ENCODE data around the gene DUOX1. TPM values are rescaled to one million over a fixed set of nuclear protein-coding genes. Genes with fewer than 3 reads are reported as not detected.

DUOX1 gene
- polyA plus RNA-seq, 3 donors: 0.22 TPM; not detected in 2

DNA sequence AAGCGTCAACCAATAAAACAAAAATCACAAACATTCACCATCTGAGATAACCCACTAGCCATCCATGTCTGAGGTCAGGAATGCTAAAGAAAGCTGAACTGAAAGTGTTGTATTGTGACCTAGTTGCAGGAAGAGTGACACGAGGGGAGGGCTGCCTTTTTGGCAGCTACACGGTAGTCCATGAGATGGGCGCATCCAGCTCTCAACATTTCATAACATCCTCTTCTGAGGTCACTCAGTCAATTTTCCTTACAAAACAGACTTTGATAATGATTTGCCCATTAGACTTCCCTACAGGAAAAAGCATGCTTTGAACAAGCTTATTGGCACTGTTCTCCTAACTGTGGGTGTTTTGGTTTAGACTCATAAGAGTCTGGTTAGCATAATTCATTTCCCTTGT is 73.4 kb downstream of the DUOX1 start:
- intact Hi-C loops (cut with micrococcal nuclease): loop anchor here (5.0 to 10.0 kb wide), 5 partner anchors 36 to 658 kb away; partner anchors contain the start of gene SQOR (in 1 of the 2)
- peak overlapping the region in 1 of 2 donors; percentile 27 for H3K4me3 Mint-ChIP-seq
- no peaks in the 10 kb centered on the region for H3K9me3 ChIP-seq (replicated peaks in 1 of 2; ENCODE audit: control insufficient read depth in 1 of 2, insufficient read depth in 1 of 2, low read length in 2 of 2)
- no peak overlapping the region for H3K9ac ChIP-seq (ENCODE audit: insufficient read depth, low read length, poor library complexity, severe bottlenecking)
- peaks cover 24% of the 10 kb centered on the region for H3K4me1 Mint-ChIP-seq
- peak overlapping the region in 3 of 7 donors; percentile 28 to 58 (median 37) for H3K27ac Mint-ChIP-seq
- peaks cover 27 to 33% of the 10 kb centered on the region in 2 donors for H3K4me1 ChIP-seq (ENCODE audit: control insufficient read depth in 1 of 2, insufficient read depth in 2 of 2, low read length in 2 of 2)
- no peaks in the 10 kb centered on the region for H3K79me2 ChIP-seq (ENCODE audit: insufficient read depth, low read length)
- no peak overlapping the region for H3K4me3 ChIP-seq (replicated peaks in 1 of 3; ENCODE audit: low read depth in 2 of 3, low read length in 3 of 3)
- no peak overlapping the region for H3K4me2 ChIP-seq (replicated peaks; ENCODE audit: extremely low read depth, low read length, poor library complexity, severe bottlenecking)
- H3K36me3 ChIP-seq (replicated peaks in 1 of 2; ENCODE audit: control insufficient read depth in 1 of 2, insufficient read depth in 2 of 2, low read length in 2 of 2): no peaks in the 10 kb centered on the region
- TF ChIP-seq, protein P1, sequence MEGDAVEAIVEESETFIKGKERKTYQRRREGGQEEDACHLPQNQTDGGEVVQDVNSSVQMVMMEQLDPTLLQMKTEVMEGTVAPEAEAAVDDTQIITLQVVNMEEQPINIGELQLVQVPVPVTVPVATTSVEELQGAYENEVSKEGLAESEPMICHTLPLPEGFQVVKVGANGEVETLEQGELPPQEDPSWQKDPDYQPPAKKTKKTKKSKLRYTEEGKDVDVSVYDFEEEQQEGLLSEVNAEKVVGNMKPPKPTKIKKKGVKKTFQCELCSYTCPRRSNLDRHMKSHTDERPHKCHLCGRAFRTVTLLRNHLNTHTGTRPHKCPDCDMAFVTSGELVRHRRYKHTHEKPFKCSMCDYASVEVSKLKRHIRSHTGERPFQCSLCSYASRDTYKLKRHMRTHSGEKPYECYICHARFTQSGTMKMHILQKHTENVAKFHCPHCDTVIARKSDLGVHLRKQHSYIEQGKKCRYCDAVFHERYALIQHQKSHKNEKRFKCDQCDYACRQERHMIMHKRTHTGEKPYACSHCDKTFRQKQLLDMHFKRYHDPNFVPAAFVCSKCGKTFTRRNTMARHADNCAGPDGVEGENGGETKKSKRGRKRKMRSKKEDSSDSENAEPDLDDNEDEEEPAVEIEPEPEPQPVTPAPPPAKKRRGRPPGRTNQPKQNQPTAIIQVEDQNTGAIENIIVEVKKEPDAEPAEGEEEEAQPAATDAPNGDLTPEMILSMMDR (IDR thresholded peaks at IDR 0.05): no peak
- peaks cover 2 to 4% (median 3%) of the 10 kb centered on the region in 3 donors for H3K27me3 Mint-ChIP-seq (ENCODE audit: low read depth in 3 of 3)
- DNase-seq: peak in 2 of 3 donors; percentile 35 to 47
- H3K36me3 Mint-ChIP-seq: no peaks in the 10 kb centered on the region
- 0% methylated on average over 3 of the region's 4 CpGs for WGBS (ENCODE audit: insufficient coverage)
- no peak overlapping the region for H3K27ac ChIP-seq (ENCODE audit: low read depth in 1 of 2, low read length in 2 of 2)
- no peak overlapping the region for H2AFZ ChIP-seq (ENCODE audit: insufficient read depth, low read depth, low read length, poor library complexity, severe bottlenecking)
- no peaks in the 10 kb centered on the region for H4K20me1 ChIP-seq (ENCODE audit: insufficient read depth, low read length)
- H3K9me3 Mint-ChIP-seq: peaks cover 0 to 2% (median 0%) of the 10 kb centered on the region in 7 donors
- no peaks in the 10 kb centered on the region for H3K27me3 ChIP-seq (ENCODE audit: control insufficient read depth in 2 of 2, insufficient read depth in 2 of 2, low read length in 2 of 2)

DNA sequence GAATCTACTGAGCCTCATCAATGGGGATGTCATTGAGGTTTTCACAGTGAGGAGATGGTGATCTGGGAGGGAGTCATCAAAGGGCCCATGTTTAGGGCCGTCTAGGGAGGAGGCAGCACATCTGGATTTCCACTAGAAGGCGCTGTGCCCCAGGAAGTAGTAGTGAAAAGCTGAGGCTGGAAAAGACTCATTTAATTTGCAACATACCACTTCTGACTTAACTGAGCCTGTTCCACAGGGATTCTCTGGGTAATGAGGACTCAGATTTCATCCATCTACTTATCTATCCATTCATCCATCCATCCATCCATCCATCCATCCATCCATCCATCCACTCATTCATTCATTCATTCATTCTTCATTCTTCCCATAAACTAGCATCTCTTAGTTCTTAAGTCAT is 75.4 kb downstream of the DUOX1 start:
- Mint-ChIP-seq H3K9me3 (peaks cover 0 to 2% (median 0%) of the 10 kb centered on the region in 7 donors), H3K27me3 (ENCODE audit: low read depth in 3 of 3) (peaks cover 2 to 4% (median 3%) of the 10 kb centered on the region in 3 donors), H3K4me1 (peaks cover 14% of the 10 kb centered on the region), H3K4me3 (no peak overlapping the region), H3K36me3 (no peaks in the 10 kb centered on the region), H3K27ac (no peak overlapping the region)
- Histone ChIP-seq H3K9me3 (replicated peaks in 1 of 2; ENCODE audit: control insufficient read depth in 1 of 2, insufficient read depth in 1 of 2, low read length in 2 of 2) (no peaks in the 10 kb centered on the region), H3K79me2 (ENCODE audit: insufficient read depth, low read length) (no peaks in the 10 kb centered on the region), H2AFZ (ENCODE audit: insufficient read depth, low read depth, low read length, poor library complexity, severe bottlenecking) (peak overlapping the region; percentile 23), H3K4me3 (replicated peaks in 1 of 3; ENCODE audit: low read depth in 2 of 3, low read length in 3 of 3) (no peak overlapping the region), H3K27ac (ENCODE audit: low read depth in 1 of 2, low read length in 2 of 2) (no peak overlapping the region), H3K27me3 (ENCODE audit: control insufficient read depth in 2 of 2, insufficient read depth in 2 of 2, low read length in 2 of 2) (no peaks in the 10 kb centered on the region), H3K36me3 (replicated peaks in 1 of 2; ENCODE audit: control insufficient read depth in 1 of 2, insufficient read depth in 2 of 2, low read length in 2 of 2) (no peaks in the 10 kb centered on the region), H3K9ac (ENCODE audit: insufficient read depth, low read length, poor library complexity, severe bottlenecking) (no peak overlapping the region), H4K20me1 (ENCODE audit: insufficient read depth, low read length) (no peaks in the 10 kb centered on the region), H3K4me2 (replicated peaks; ENCODE audit: extremely low read depth, low read length, poor library complexity, severe bottlenecking) (no peak overlapping the region), H3K4me1 (ENCODE audit: control insufficient read depth in 1 of 2, insufficient read depth in 2 of 2, low read length in 2 of 2) (peaks cover 14 to 19% of the 10 kb centered on the region in 2 donors)
- WGBS (ENCODE audit: insufficient coverage): no CpG with 5 or more reads among the region's 2 CpGs
- intact Hi-C loops (cut with micrococcal nuclease): loop anchor here in 1 of 2 donors (5.0 to 10.0 kb wide), 3 partner anchors 83 to 660 kb away; partner anchors contain the start of gene SQOR
- TF ChIP-seq, protein P1 (IDR thresholded peaks at IDR 0.05): peak; percentile 85
- DNase-seq: peak; percentile 61 to 72 (median 68)

Measured in CD14-positive monocyte (primary cell).